Left cardiac atrium (tissue), 4 donors: Measurements from ENCODE around the gene UBE3D. TPM values are rescaled to one million over a fixed set of nuclear protein-coding genes. Genes with fewer than 3 reads are reported as not detected.

Experiments used
- ATAC-seq, 2 donors: fragments of 200-7000 bp; cut with Tn5 transposase; one replicate each; pipeline ENCODE4 v1.9.1; 2020; ENCODE audit warnings: mild to moderate bottlenecking in 2 of 2, moderate library complexity in 2 of 2
- DNase-seq: peaks from one replicate; pipeline ENCODE4 v3.0.0-alpha.2; 2020
- intact Hi-C, 2 donors: fragments of 100-400 bp; cut with DNase I; formaldehyde crosslinking; loops; one replicate each; pipeline versions ENCODE4 v1.14.1 to v1.15.1; 2022 to 2023
- total RNA-seq, 2 donors: library from RNA; stranded (reverse); fragmentation: NEBNext Ultra II Directional; extraction: Animal tissue kit (Norgen Biotek cat#: 25700); gene quantifications; one replicate each; pipeline ENCODE4 v1.2.1, GENCODE V29; 2021
- donor health status: DM: no; HTN: yes; CAD: no.
- donor health status: DM: no; HTN: yes; CAD: no; lungs with severe emphysema.
- donor health status: DM: yes; HTN: yes; CAD: no.
- donor health status: Dilated cardiomyopathy.

The UBE3D gene
- total RNA-seq, 2 donors from 2014 or later = 3.0 to 3.1 TPM

- DNase-seq (no peak), ATAC-seq (no peak)
- intact Hi-C loops = no loop called here
Measured at GRCh38 chr6:82843291-82843885, 222.3 kb downstream of the UBE3D start.

GRCh38 chr6:82842721-82843120 is 222.9 kb downstream of the UBE3D start:
- no peak for ATAC-seq
- intact Hi-C loops = no loop called here
- DNase-seq = no peak

Other genes starting within 250 kb of the UBE3D start
- gene DOP1A, start 1.8 kb upstream of the UBE3D start, total RNA-seq = 10 to 100 TPM; 11.8 to 14.3 TPM
- 10 to 100 TPM; 18.4 to 31.2 TPM for gene PGM3, start 127.4 kb upstream of the UBE3D start, total RNA-seq
- 1 to 10 TPM; 3.9 to 5.2 TPM for gene RWDD2A, start 127.5 kb upstream of the UBE3D start, total RNA-seq